A673 (cell line): ENCODE results near the gene IL10RB. TPM values are rescaled to one million over a fixed set of nuclear protein-coding genes. Genes with fewer than 3 reads are reported as not detected.
"Not testable (repeated sequence)": the region's sequence is repeated elsewhere in the genome, so short reads cannot be mapped to it uniquely, and the experiment has no call there.

ENCODE experiments used
- BruUV-seq: library from RNA; stranded (reverse); fragments of 400-500 nt; replicated peaks from 2 replicates; lab custom pipeline; 2021; lab: Mats Ljungman, UMichigan
- CTCF ChIA-PET: fragments of 300-600 bp; sonication (Branson Sonifier 250); formaldehyde crosslinking; loops from one replicate; lab custom pipeline; 2022; ENCODE audit warnings: antibody characterized with exemption; lab: Charles Lee
- POLR2A ChIA-PET: fragments of 300-600 bp; sonication (Branson Sonifier 250); formaldehyde crosslinking; loops from one replicate; lab custom pipeline; 2022; ENCODE audit warnings: antibody characterized with exemption; ENCODE audit not compliant: low non-redundant PET; lab: Charles Lee
- DNase-seq: peaks from one replicate; pipeline ENCODE4 v3.0.0-alpha.2; 2015; ENCODE audit warnings: low spot score
- H3K27ac ChIP-seq: fragments of 200-600 bp; sonication (generic); 2 replicates; pipeline ENCODE4 v1.5.1; 2016; ENCODE audit warnings: mixed run types, low read depth, mild to moderate bottlenecking, mixed read lengths, antibody characterized with exemption, low read length; ENCODE audit not compliant: poor library complexity, severe bottlenecking
- H3K27me3 ChIP-seq: fragments of 200-600 bp; sonication (generic); replicated peaks from 2 replicates; pipeline ENCODE4 v1.6.1; 2017; ENCODE audit warnings: mixed run types, low read depth, mild to moderate bottlenecking, mixed read lengths, antibody characterized with exemption, low read length; ENCODE audit not compliant: insufficient read depth, poor library complexity
- H3K36me3 ChIP-seq: fragments of 200-600 bp; sonication (generic); 2 replicates; pipeline ENCODE4 v1.6.1; 2016; ENCODE audit warnings: mixed run types, mild to moderate bottlenecking, mixed read lengths, antibody characterized with exemption, low read length; ENCODE audit not compliant: insufficient read depth, poor library complexity, severe bottlenecking
- H3K4me1 ChIP-seq: fragments of 200-600 bp; sonication (generic); 2 replicates; pipeline ENCODE4 v1.6.1; 2017; ENCODE audit warnings: mixed run types, mild to moderate bottlenecking, mixed read lengths, antibody characterized with exemption, low read length; ENCODE audit not compliant: insufficient read depth, poor library complexity, severe bottlenecking
- H3K4me3 ChIP-seq: fragments of 200-600 bp; sonication (generic); 2 replicates; pipeline ENCODE4 v1.5.1; 2016; ENCODE audit warnings: low read depth, mixed run types, mild to moderate bottlenecking, mixed read lengths, low read length; ENCODE audit not compliant: poor library complexity, severe bottlenecking
- H3K9me3 ChIP-seq: fragments of 200-600 bp; sonication (generic); 2 replicates; pipeline ENCODE4 v1.6.1; 2016; ENCODE audit warnings: mixed run types, low read depth, mild to moderate bottlenecking, mixed read lengths, antibody characterized with exemption, low read length; ENCODE audit not compliant: poor library complexity, severe bottlenecking
- CTCF ChIP-seq: fragments of 300-800, 200-600 bp; sonication (generic); conservative IDR thresholded peaks from 2 replicates; pipeline ENCODE4 v1.5.1; 2017; ENCODE audit warnings: low read depth, mild to moderate bottlenecking, antibody characterized with exemption, low read length, moderate library complexity, mixed read lengths
- EZH2 ChIP-seq: fragments of 200-600 bp; sonication (generic); IDR thresholded peaks from 2 replicates; pipeline ENCODE4 v1.6.1; 2017; ENCODE audit warnings: borderline replicate concordance, low read depth, mild to moderate bottlenecking, mixed read lengths, antibody characterized with exemption, low read length; ENCODE audit not compliant: poor library complexity, severe bottlenecking
- intact Hi-C: fragments of 100-400 bp; cut with micrococcal nuclease; formaldehyde crosslinking; loops from one replicate; pipeline ENCODE4 v1.10.0; 2022; ENCODE audit not compliant: unreplicated experiment
- total RNA-seq: library from RNA; stranded (reverse); gene quantifications from 2 replicates; pipeline ENCODE4 v1.2.3, GENCODE V29; 2021

IL10RB gene
- total RNA-seq, 1 experiment from 2014 or later: 11.1 TPM

- Histone ChIP-seq H3K27ac (no peak overlapping the region), H3K36me3 (peaks cover 80% of the 10 kb centered on the region), H3K27me3 (no peaks in the 10 kb centered on the region), H3K4me3 (no peak overlapping the region), H3K4me1 (peaks cover 1% of the 10 kb centered on the region), H3K9me3 (no peaks in the 10 kb centered on the region)
- intact Hi-C loops: no loop called here
- DNase-seq: no peak
- no TSS peak for BruUV-seq
- ChIA-PET CTCF (no interaction called here), POLR2A (no interaction called here)
- no peak for TF ChIP-seq CTCF
- TF ChIP-seq EZH2: no peak
Observed at GRCh38 chr21:33249331-33250002, 16.7 kb upstream of the IL10RB start.

DNA sequence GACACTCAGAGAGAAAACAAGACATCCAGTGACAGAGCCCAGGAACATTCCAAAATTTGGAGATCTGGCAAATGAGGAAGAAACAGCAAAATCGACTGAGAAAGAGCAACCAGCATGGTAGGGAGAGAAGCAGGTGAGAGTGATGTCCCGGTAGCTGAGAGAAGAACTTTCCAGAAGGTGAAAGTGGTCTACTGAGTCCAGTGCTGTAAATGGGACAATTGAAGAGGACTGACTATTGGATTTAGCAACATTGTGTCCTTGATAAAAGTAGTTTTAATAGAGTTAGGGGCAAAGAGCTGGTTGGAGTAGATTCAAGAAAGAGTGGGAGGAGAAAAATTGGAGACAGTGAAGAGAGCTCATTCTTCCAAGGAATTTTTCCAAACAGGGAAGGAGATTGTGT, 15.0 kb upstream of the IL10RB start:
- Histone ChIP-seq H3K27me3 (no peaks in the 10 kb centered on the region), H3K4me1 (no peaks in the 10 kb centered on the region), H3K4me3 (no peak overlapping the region), H3K9me3 (no peaks in the 10 kb centered on the region), H3K27ac (no peak overlapping the region), H3K36me3 (peaks cover 79% of the 10 kb centered on the region)
- POLR2A ChIA-PET: no interaction called here
- no peak for TF ChIP-seq EZH2
- no TSS peak for BruUV-seq
- CTCF ChIA-PET: no interaction called here
- intact Hi-C loops: no loop called here
- DNase-seq: no peak

GRCh38 chr21:33253382-33253781, 12.8 kb upstream of the IL10RB start:
- POLR2A ChIA-PET, intact Hi-C loops, BruUV-seq, H3K4me3 ChIP-seq, H3K9me3 ChIP-seq, H3K4me1 ChIP-seq, H3K27me3 ChIP-seq, CTCF ChIA-PET, DNase-seq, H3K27ac ChIP-seq: not testable (repeated sequence)
- peaks cover 66% of the 10 kb centered on the region for H3K36me3 ChIP-seq

DNA sequence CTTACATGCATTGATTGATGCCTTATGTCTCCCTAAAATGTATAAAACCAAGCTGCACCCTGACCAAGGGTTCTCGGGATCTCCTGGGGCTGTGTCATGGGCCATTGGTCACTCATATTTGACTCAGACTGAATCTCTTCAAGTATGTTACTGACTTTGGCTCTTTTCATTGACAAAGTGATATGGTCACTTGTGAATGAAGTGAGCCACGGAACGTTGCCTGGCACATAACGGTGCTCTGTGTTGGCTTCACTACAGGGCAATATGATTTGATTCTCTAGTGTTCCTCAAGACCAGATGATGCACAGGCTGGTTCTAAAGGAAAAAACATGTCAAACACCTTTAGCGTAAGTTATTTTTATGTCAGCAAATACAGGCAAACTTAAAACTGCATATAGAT, 11.4 kb upstream of the IL10RB start:
- BruUV-seq: no TSS peak

More for the DNA sequence above, 11.4 kb upstream of the IL10RB start:
- TF ChIP-seq CTCF (no peak), EZH2 (no peak)
- H3K9me3 ChIP-seq: no peaks in the 10 kb centered on the region
- DNase-seq: no peak
- intact Hi-C loops: no loop called here
- ChIA-PET POLR2A (no interaction called here), CTCF (no interaction called here)
- H3K4me3 ChIP-seq: no peak overlapping the region
- no peaks in the 10 kb centered on the region for H3K4me1 ChIP-seq
- peaks cover 55% of the 10 kb centered on the region for H3K36me3 ChIP-seq
- H3K27ac ChIP-seq: no peak overlapping the region
- H3K27me3 ChIP-seq: no peaks in the 10 kb centered on the region
